Caco-2 (cell line): ENCODE results near the gene BLOC1S1. TPM values are rescaled to one million over a fixed set of nuclear protein-coding genes. Genes with fewer than 3 reads are reported as not detected.
A peak's percentile ranks its signal among the peaks of the same experiment; 100 is the strongest.

Experiments
- Bru-seq: library from RNA; stranded (reverse); fragments of 400-500 nt; gene quantifications from one replicate; lab custom pipeline; 2021; lab: Mats Ljungman, UMichigan
- BruChase-seq, 2 experiments: library from RNA; stranded (reverse); fragments of 400-500 nt; gene quantifications; one replicate each; lab custom pipeline; 2021; lab: Mats Ljungman, UMichigan
- BruUV-seq: library from RNA; stranded (reverse); fragments of 400-500 nt; replicated peaks from 2 replicates; lab custom pipeline; 2021; lab: Mats Ljungman, UMichigan
- CTCF ChIA-PET: fragments of 300-600 bp; sonication (Branson Sonifier 250); formaldehyde crosslinking; loops from one replicate; lab custom pipeline; 2022; ENCODE audit warnings: antibody characterized with exemption; lab: Charles Lee
- POLR2A ChIA-PET: fragments of 300-600 bp; sonication (Branson Sonifier 250); formaldehyde crosslinking; loops from one replicate; lab custom pipeline; 2022; ENCODE audit warnings: antibody characterized with exemption; lab: Charles Lee
- DNase-seq, 2 experiments: peaks; one replicate each; pipeline versions ENCODE4 v3.0.0 to v3.0.0-alpha.2; 2020 to 2022
- H3K27me3 ChIP-seq: replicated peaks from 2 replicates; pipeline ENCODE4 v1.6.0; 2011; ENCODE audit warnings: low read length; ENCODE audit not compliant: control insufficient read depth, insufficient read depth
- H3K36me3 ChIP-seq: 2 replicates; pipeline ENCODE4 v1.5.1; 2011; ENCODE audit warnings: low read length; ENCODE audit not compliant: control insufficient read depth, insufficient read depth
- H3K4me1 ChIP-seq: fragments of 250-450 bp; sonication (Bioruptor Pico); 2 replicates; pipeline ENCODE4 v1.5.1; 2020; ENCODE audit warnings: mild to moderate bottlenecking
- H3K4me3 ChIP-seq: 2 replicates; pipeline ENCODE4 v1.5.1; 2011; ENCODE audit warnings: low read depth, mild to moderate bottlenecking, control low read depth, low read length
- H3K9me3 ChIP-seq: fragments of 250-450 bp; sonication (Bioruptor Pico); 2 replicates; pipeline ENCODE4 v1.5.1; 2020; ENCODE audit warnings: mild to moderate bottlenecking, moderate library complexity
- H3K27ac Mint-ChIP-seq: one replicate; pipeline ENCODE4 v1.8.0; 2022; ENCODE audit warnings: mixed read lengths; ENCODE audit not compliant: unreplicated experiment
- H3K27me3 Mint-ChIP-seq: one replicate; pipeline ENCODE4 v1.8.0; 2022; ENCODE audit warnings: mixed read lengths; ENCODE audit not compliant: insufficient read depth, unreplicated experiment
- H3K36me3 Mint-ChIP-seq: one replicate; pipeline ENCODE4 v1.8.0; 2022; ENCODE audit warnings: mild to moderate bottlenecking, mixed read lengths; ENCODE audit not compliant: insufficient read depth, unreplicated experiment
- H3K4me1 Mint-ChIP-seq: one replicate; pipeline ENCODE4 v1.8.0; 2022; ENCODE audit warnings: low read depth, mixed read lengths; ENCODE audit not compliant: unreplicated experiment
- H3K4me3 Mint-ChIP-seq: one replicate; pipeline ENCODE4 v1.8.0; 2022; ENCODE audit warnings: mild to moderate bottlenecking, moderate library complexity, mixed read lengths; ENCODE audit not compliant: unreplicated experiment
- H3K9me3 Mint-ChIP-seq: one replicate; pipeline ENCODE4 v1.8.0; 2022; ENCODE audit warnings: mixed read lengths; ENCODE audit not compliant: unreplicated experiment
- intact Hi-C: fragments of 100-400 bp; cut with micrococcal nuclease; formaldehyde crosslinking; loops from one replicate; pipeline ENCODE4 v1.10.0; 2022; ENCODE audit not compliant: unreplicated experiment
- long read RNA-seq: library from polyadenylated mRNA; stranded (forward); transcript quantifications from one replicate; pipeline ENCODE4 v2.0.0, GENCODE V29; 2022
- total RNA-seq: library from RNA; stranded (reverse); gene quantifications from 2 replicates; pipeline ENCODE4 v1.2.3, GENCODE V29; 2022
- TF ChIP-seq, protein P1 (sequence below), 2 experiments: fragments of 200-600 bp in 1 of 2; IDR thresholded peaks; 1 replicate in 1 of 2; 2 replicates in 1 of 2; pipeline versions ENCODE4 v1.5.1 to v1.8.0; 2011 to 2022; ENCODE audit warnings: antibody characterized with exemption in 1 of 2, control low read depth in 1 of 2, inconsistent platforms in 1 of 2, low read depth in 1 of 2, low read length in 1 of 2, mild to moderate bottlenecking in 1 of 2, moderate library complexity in 1 of 2; ENCODE audit not compliant: insufficient read depth in 1 of 2, severe bottlenecking in 1 of 2, unreplicated experiment in 1 of 2

The BLOC1S1 gene
- total RNA-seq (59.4 and 73.7 TPM in 2 replicates), Bru-seq, nascent RNA (percentile 80 among the genes with signal in this experiment), BruChase-seq, experiment 1, labeled RNA remaining after a 2-hour chase (percentile 79 among the genes with signal in this experiment), BruChase-seq, experiment 2, labeled RNA remaining after a 6-hour chase (percentile 82 among the genes with signal in this experiment)
- long read RNA-seq, transcript BLOC1S1-201 (4 exons, 837 nt), result minor isoform, 13 of 54 reads
- long read RNA-seq, transcript BLOC1S1-203 (4 exons, 571 nt), result major isoform, 32 of 54 reads
- long read RNA-seq, partial matches to known transcripts, result 0 of 54 reads
- long read RNA-seq, other reads (novel, unspliced or antisense), result 1 of 54 reads

DNA sequence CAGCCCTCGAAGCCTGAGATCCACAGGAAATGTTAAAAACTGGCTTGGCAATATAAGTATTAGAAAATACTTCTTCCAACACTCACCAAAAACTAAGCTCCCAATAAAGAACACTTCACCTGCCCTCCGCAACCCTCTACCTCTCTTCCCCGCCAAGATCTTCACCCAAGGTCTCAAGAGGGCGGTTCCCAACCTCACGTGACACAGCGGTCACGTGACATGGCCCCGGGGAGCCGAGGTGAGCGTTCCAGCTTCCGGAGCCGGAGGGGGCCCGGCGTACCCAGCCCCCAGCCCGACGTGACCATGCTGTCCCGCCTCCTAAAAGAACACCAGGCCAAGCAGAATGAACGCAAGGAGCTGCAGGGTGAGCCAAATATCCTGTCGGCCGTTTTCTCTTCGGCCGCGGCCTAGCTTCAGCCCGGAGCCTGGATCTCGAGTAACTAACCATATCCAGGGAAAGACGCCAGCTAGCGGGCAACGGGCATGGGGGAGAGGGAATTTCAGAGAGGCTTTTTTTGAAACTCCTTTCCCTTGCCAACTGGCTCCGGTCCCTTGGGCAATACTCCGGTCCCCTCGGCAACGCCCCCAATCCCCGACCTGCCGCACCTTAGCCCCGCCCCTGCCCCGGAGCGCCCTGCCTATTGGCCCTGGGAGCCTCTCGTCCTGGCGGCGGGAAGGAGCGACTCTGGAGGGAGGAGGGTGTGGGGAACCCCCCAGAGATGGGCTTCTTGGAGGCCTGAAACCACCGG lies at the start of gene BLOC1S1:
TSS of gene BLOC1S1 (plus strand) at position 214 of the 749 bp plus-strand sequence. CDS start at position 220, 6 bp downstream.
- peak; percentile 93 to 95 for DNase-seq
- peaks cover 17% of the 10 kb centered on the region for H3K36me3 Mint-ChIP-seq
- H3K4me1 Mint-ChIP-seq, result no peaks in the 10 kb centered on the region
- Histone ChIP-seq H3K4me1 (peaks cover 36% of the 10 kb centered on the region), H3K27me3 (no peaks in the 10 kb centered on the region), H3K4me3 (peak within 1 kb of the TSS; percentile 55), H3K9me3 (no peaks in the 10 kb centered on the region), H3K36me3 (no peaks in the 10 kb centered on the region)
- CTCF ChIA-PET, result interaction anchor here (0.6 to 1.7 kb wide), 5 partner anchors 9 to 365 kb away, joined by 3 to 5 read pairs (median 3); no protein-coding TSS in a partner anchor
- H3K27ac Mint-ChIP-seq, result peak within 1 kb of the TSS; percentile 80
- H3K4me3 Mint-ChIP-seq, result peak within 1 kb of the TSS; percentile 69
- POLR2A ChIA-PET, result interaction anchor here (1.0 to 1.3 kb wide), 2 partner anchors 11 to 34 kb away, joined by 3 to 7 read pairs; a partner anchor contains a TSS
- TF ChIP-seq, protein P1, sequence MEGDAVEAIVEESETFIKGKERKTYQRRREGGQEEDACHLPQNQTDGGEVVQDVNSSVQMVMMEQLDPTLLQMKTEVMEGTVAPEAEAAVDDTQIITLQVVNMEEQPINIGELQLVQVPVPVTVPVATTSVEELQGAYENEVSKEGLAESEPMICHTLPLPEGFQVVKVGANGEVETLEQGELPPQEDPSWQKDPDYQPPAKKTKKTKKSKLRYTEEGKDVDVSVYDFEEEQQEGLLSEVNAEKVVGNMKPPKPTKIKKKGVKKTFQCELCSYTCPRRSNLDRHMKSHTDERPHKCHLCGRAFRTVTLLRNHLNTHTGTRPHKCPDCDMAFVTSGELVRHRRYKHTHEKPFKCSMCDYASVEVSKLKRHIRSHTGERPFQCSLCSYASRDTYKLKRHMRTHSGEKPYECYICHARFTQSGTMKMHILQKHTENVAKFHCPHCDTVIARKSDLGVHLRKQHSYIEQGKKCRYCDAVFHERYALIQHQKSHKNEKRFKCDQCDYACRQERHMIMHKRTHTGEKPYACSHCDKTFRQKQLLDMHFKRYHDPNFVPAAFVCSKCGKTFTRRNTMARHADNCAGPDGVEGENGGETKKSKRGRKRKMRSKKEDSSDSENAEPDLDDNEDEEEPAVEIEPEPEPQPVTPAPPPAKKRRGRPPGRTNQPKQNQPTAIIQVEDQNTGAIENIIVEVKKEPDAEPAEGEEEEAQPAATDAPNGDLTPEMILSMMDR (IDR thresholded peaks at IDR 0.05; ENCODE audit: insufficient read depth in 1 of 2, low read depth in 1 of 2, low read length in 1 of 2, severe bottlenecking in 1 of 2, unreplicated experiment in 1 of 2), result no peak
- H3K9me3 Mint-ChIP-seq, result no peaks in the 10 kb centered on the region
- BruUV-seq, result no TSS peak
- intact Hi-C loops, result loop anchor here (1.0 kb wide), 1 partner anchor 8 kb away; no protein-coding TSS in a partner anchor
- H3K27me3 Mint-ChIP-seq, result peaks cover 7% of the 10 kb centered on the region

GRCh38 chr12:55666508-55666907 lies 49.3 kb upstream of the BLOC1S1 start:
- no TSS peak for BruUV-seq
- Mint-ChIP-seq H3K9me3 (no peaks in the 10 kb centered on the region), H3K27ac (no peak overlapping the region), H3K4me3 (no peak overlapping the region), H3K27me3 (no peaks in the 10 kb centered on the region), H3K36me3 (no peaks in the 10 kb centered on the region), H3K4me1 (peaks cover 8% of the 10 kb centered on the region)
- intact Hi-C loops, result no loop called here
- ChIA-PET CTCF (interaction anchor here (1.2 kb wide), 1 partner anchor 15 kb away, joined by 8 read pairs; a partner anchor contains a TSS), POLR2A (no interaction called here)
- Histone ChIP-seq H3K36me3 (no peaks in the 10 kb centered on the region), H3K27me3 (no peaks in the 10 kb centered on the region), H3K4me3 (no peak overlapping the region), H3K9me3 (no peaks in the 10 kb centered on the region), H3K4me1 (peaks cover 9% of the 10 kb centered on the region)
- no peak for DNase-seq
- TF ChIP-seq, protein P1 (IDR thresholded peaks at IDR 0.05; ENCODE audit: insufficient read depth in 1 of 2, low read depth in 1 of 2, low read length in 1 of 2, severe bottlenecking in 1 of 2, unreplicated experiment in 1 of 2), result no peak

GRCh38 chr12:55670276-55670675 lies 45.6 kb upstream of the BLOC1S1 start:
- Mint-ChIP-seq H3K36me3 (no peaks in the 10 kb centered on the region), H3K27ac (peak overlapping the region; percentile 64)
- POLR2A ChIA-PET, result no interaction called here

More at GRCh38 chr12:55670276-55670675, 45.6 kb upstream of the BLOC1S1 start:
- peaks cover 9% of the 10 kb centered on the region for H3K4me1 ChIP-seq
- CTCF ChIA-PET, result interaction anchor here (0.6 to 1.2 kb wide), 3 partner anchors 11 to 55 kb away, joined by 4 to 9 read pairs (median 4); a partner anchor contains a TSS
- H3K9me3 ChIP-seq, result no peaks in the 10 kb centered on the region
- Mint-ChIP-seq H3K4me1 (peaks cover 14% of the 10 kb centered on the region), H3K9me3 (peaks cover 8% of the 10 kb centered on the region), H3K27me3 (no peaks in the 10 kb centered on the region), H3K4me3 (peak overlapping the region; percentile 8)
- intact Hi-C loops, result no loop called here
- BruUV-seq, result no TSS peak
- TF ChIP-seq, protein P1 (IDR thresholded peaks at IDR 0.05; ENCODE audit: insufficient read depth in 1 of 2, low read depth in 1 of 2, low read length in 1 of 2, severe bottlenecking in 1 of 2, unreplicated experiment in 1 of 2), result no peak
- peak; percentile 29 to 56 for DNase-seq
- no peaks in the 10 kb centered on the region for H3K36me3 ChIP-seq
- H3K4me3 ChIP-seq, result no peak overlapping the region
- H3K27me3 ChIP-seq, result no peaks in the 10 kb centered on the region
